Stimulated activated CD8-positive, alpha-beta memory T cell treated with anti-CD3 and anti-CD28 coated beads, Interleukin-12 subunit alpha, Interleukin-12 subunit beta, amount 100 ng/mL, for 4 hours (primary cell): ENCODE data around the gene CCDC167.
"Not testable (repeated sequence)": the region's sequence is repeated elsewhere in the genome, so short reads cannot be mapped to it uniquely, and the experiment has no call there.

Experiments
- DNase-seq: peaks from one replicate; pipeline ENCODE4 v3.0.0-alpha.2; 2020; ENCODE audit warnings: low read depth

Gene CCDC167

DNA sequence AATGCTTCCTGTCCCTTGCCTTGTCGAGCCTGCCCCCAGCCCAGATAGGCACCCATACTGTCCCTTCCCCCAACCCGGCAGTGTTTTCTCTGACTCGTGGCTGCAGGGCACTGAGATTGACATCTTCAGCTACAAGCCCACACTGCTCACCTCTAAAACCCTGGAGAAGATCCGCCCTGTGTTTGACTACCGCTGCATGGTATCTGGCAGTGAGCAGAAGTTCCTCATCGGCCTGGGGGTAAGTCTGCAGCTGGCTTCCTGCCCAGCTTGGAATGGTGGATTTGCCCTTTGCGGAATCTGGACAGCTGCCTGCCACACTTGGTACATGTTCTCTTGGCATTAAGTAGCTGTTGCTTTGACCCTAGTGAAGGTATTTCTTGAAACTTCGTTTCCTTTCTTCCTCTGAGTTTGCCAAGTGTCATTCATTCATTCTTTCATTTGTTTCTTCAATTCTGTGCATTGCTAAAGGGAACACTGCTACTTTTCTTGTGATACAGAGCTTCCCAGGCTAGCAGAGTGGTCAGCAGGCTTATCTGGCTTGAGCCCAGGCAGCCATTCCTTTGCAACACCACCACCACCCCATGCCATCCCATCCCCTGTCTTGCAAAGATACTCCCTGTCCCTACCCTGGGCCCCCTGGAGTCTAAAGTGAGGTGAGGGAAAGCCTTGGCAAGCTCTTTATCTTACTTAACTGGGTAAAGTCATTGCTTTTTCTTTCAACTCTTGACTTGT lies 26.2 kb downstream of the CCDC167 start:
- no peak for DNase-seq

DNA sequence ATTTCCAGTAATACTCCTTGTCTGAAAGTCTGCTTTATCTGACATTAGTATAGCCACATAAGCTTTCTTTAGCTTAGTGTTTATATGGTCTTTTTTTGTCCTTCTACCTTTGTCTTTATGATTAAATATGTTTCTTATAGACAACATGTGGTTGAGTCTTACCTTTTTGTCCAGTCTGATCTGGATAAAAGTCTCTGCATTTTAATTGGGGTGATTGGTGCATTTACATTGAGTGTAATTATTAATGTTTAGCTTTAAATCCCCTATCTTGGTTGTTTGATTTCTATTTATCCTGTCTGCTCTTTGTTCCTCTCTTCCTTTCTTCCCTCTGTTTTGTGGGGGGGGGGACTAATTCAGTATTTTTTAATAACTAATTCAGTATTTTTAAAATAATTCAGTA lies 32.0 kb downstream of the CCDC167 start:
- no peak for DNase-seq

DNA sequence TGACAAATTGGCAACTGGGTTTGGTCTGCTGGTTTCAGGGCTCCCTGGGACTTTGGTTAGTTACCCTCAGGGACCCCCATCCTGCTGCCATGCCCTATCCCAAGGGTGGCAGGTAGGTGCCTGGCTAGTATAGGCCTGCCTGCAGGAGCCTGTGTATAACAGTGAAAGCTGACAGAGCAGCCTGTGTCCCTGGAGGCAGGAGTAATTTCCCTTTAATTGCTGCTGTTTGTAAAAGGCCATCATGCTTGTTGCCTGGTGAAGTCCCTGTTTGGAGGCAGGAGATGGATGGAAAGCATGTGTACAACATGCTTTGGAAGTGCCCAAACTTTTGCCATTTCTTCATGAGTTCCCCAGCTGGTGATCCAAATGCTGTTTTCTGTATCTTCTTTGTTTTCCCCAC lies 36.6 kb downstream of the CCDC167 start:
- no peak for DNase-seq

DNA sequence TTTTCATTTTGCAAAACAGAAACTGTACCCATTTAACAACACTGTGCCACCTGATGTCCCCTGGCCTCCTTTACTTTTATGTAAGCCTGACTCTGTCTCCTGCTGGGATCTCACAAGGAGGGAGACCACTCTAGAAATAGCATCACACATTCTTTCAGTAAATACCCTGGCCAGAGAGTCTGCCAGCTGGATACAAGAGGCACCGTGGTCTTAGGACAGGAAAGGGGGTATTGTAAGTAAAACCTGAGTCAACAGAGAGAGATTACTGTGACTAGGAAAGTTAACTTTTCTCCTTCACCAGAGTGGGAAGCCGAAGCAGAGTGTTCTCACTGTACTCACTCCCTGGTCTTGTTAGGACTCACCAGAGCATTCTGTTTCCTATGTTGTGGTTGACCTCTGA lies 38.9 kb downstream of the CCDC167 start:
- DNase-seq, result no peak

GRCh38 chr6:37459981-37460800 lies 39.5 kb downstream of the CCDC167 start:
- DNase-seq, result no peak

- no peak for DNase-seq
Observed at GRCh38 chr6:37456816-37457560, 42.7 kb downstream of the CCDC167 start.

- DNase-seq, result no peak
Observed at GRCh38 chr6:37456126-37456525, 43.6 kb downstream of the CCDC167 start.

DNA sequence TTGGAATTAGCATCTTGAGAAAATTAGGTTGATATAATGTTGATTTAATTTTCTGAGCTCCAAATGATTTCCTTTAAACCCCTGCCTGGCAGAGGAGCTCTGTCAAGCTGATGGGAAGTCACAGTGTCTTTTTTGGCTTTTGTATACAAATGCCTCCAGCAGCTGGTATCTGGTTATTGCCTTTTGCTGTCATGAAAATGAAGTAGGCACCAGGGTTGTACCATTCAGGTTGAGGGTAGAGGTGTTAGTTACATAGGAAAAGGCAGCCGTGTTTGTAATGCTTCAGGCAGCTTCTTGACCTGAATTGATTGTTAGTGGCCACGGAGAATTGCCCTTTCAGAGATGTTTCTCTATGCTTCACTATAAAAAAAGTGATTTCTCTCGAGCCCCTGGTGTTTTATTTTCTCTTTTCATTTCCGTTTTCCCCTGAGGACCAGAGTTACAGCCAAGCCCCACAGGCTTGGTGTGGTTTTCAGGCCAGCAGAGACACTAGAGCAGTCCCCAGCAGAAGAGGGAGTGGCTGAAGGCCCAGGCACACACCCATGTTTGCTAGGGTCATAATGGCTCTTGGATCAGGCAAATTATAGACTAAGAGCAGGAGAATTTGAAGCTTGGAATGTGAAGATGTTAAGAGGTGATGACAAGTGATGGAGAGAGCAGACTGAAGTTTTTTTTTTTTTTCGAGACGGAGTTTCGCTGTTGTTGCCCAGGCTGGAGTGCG lies 45.1 kb downstream of the CCDC167 start:
- DNase-seq, result no peak

- no peak for DNase-seq
Observed at GRCh38 chr6:37452522-37452921, 47.2 kb downstream of the CCDC167 start.

- DNase-seq, result no peak
Observed at GRCh38 chr6:37451441-37452193, 48.1 kb downstream of the CCDC167 start.

GRCh38 chr6:37449984-37450383 lies 49.7 kb downstream of the CCDC167 start:
- DNase-seq, result no peak

GRCh38 chr6:37443216-37443542 lies 56.5 kb downstream of the CCDC167 start:
- DNase-seq, result not testable (repeated sequence)

DNA sequence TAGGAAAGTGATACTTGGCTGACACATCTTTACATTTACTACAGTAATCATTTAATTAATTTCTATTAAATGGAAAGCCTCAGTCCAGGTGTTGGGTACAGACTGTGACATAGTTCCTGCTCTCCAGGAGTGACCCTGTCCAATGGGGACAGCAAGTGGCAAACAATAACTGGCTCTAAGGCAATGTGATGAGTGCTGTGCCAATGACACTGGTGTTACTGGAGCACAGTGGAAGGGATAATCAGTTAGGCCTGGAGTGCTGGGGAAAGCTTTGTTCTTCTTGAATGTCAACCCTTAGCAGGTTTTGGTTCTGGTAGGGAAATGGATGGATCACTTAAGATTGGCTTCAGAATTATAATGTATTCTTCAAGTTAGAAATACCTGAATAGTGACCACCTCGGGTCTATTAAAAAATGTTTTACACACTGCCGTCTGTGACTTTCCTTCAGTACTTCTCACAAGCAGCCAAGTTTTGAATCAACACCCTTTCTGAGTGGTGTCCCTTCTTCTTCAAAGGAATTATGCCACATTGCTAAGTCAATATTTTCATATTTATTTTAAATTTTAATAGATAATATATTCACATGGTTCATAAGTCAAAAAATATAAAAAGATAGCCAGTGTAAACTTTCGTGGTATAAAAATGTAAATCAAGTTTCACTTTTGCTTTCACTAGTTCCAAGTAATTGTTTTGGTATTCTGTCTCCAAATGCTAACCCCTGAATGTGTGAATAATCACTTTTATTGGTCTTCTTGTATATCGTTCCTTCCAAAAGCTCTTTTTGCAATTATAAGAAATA lies 57.1 kb downstream of the CCDC167 start:
- DNase-seq, result no peak

GRCh38 chr6:37441651-37442050 lies 58.0 kb downstream of the CCDC167 start:
- no peak for DNase-seq

- DNase-seq, result no peak
Observed at GRCh38 chr6:37438930-37439329, 60.8 kb downstream of the CCDC167 start.

- DNase-seq, result no peak
Observed at GRCh38 chr6:37435816-37436215, 63.9 kb downstream of the CCDC167 start.

- DNase-seq, result no peak
Observed at GRCh38 chr6:37435373-37435772, 64.3 kb downstream of the CCDC167 start.

- peak; percentile 6 for DNase-seq
Observed at GRCh38 chr6:37433657-37434271, 65.9 kb downstream of the CCDC167 start.
